WTC11 (cell line): ENCODE data around the gene DCAF10.

Experiments
- CTCF ChIP-seq: fragments of 200-600 bp; IDR thresholded peaks from 2 replicates; pipeline ENCODE4 v1.8.0; 2022; ENCODE audit warnings: antibody characterized with exemption
- FOXP4 ChIP-seq: sonication (generic); formaldehyde crosslinking; IDR thresholded peaks from 2 replicates; pipeline ENCODE4 v1.8.0; 2022; ENCODE audit warnings: mild to moderate bottlenecking, missing genetic modification reagents
- HMGA2 ChIP-seq: fragments of 250-450 bp; sonication (Bioruptor Pico); IDR thresholded peaks from 2 replicates; pipeline ENCODE4 v1.4.0; 2021; ENCODE audit warnings: mild to moderate bottlenecking, moderate library complexity
- TCF7 ChIP-seq: sonication (generic); formaldehyde crosslinking; IDR thresholded peaks from 2 replicates; pipeline ENCODE4 v1.8.0; 2022; ENCODE audit warnings: mild to moderate bottlenecking, low read depth, missing genetic modification reagents, moderate library complexity
- ZNF232 ChIP-seq: sonication (generic); formaldehyde crosslinking; IDR thresholded peaks from 2 replicates; pipeline ENCODE4 v1.8.0; 2022; ENCODE audit warnings: mild to moderate bottlenecking, missing genetic modification reagents

GRCh38 chr9:37827483-37828165 lies 27.0 kb downstream of the DCAF10 start:
- TF ChIP-seq FOXP4 (CRISPR knock-in tag) (no peak), ZNF232 (no peak), TCF7 (CRISPR knock-in tag) (no peak), HMGA2 (CRISPR knock-in tag) (no peak), CTCF (no peak)
